Neural cell (in vitro differentiated cells): ENCODE results near the gene PRKCE.
"Not testable (repeated sequence)": the region's sequence is repeated elsewhere in the genome, so short reads cannot be mapped to it uniquely, and the experiment has no call there.

Experiments used
- EP300 ChIP-seq: fragments of 450-650 bp; conservative IDR thresholded peaks from 2 replicates; pipeline ENCODE4 v1.6.1; 2014; ENCODE audit warnings: antibody characterized with exemption, mild to moderate bottlenecking, moderate library complexity; ENCODE audit not compliant: poor library complexity, severe bottlenecking
- EZH2 ChIP-seq: fragments of 200-600, 300-800 bp; shearing (Covaris generic), sonication (generic); IDR thresholded peaks from 2 replicates; pipeline ENCODE4 v1.6.1; 2014; ENCODE audit warnings: antibody characterized with exemption, low read length, borderline replicate concordance, mild to moderate bottlenecking; ENCODE audit not compliant: insufficient read depth, poor library complexity, severe bottlenecking
- POLR2AphosphoS5 ChIP-seq: IDR thresholded peaks from 2 replicates; pipeline ENCODE4 v1.6.1; 2012
- SMC3 ChIP-seq: fragments of 450-650 bp; conservative IDR thresholded peaks from 2 replicates; pipeline ENCODE4 v1.6.1; 2014; ENCODE audit warnings: antibody characterized with exemption, mild to moderate bottlenecking, moderate library complexity; ENCODE audit not compliant: poor library complexity
- TF ChIP-seq, protein P1 (sequence below): fragments of 450-650 bp; IDR thresholded peaks from 2 replicates; pipeline ENCODE4 v1.5.1; 2014; ENCODE audit warnings: antibody characterized with exemption, mild to moderate bottlenecking, moderate library complexity; ENCODE audit not compliant: poor library complexity, severe bottlenecking
- TF ChIP-seq, protein P2 (sequence below): IDR thresholded peaks from 2 replicates; pipeline ENCODE4 v1.6.1; 2012; ENCODE audit warnings: borderline replicate concordance

DNA sequence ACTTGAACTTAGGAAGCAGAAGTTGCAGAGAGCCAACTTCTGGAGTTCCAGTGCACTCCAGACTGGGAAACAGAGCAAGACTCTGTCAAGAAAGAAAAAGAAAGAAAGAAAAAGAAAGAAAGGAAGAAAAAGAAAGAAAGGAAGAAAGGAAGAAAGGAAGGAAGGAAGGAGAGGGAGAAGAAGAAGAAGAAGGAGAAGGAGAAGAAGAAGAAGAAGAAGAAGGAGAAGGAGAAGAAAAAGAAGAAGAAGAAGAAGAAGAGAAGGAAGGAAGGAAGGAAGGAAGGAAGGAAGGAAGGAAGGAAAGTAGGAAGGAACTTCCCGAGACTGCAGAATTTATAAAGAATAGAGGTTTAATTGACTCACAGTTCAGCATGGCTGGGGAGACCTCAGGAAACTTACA is 65.0 kb downstream of the PRKCE start:
- TF ChIP-seq, protein P1, sequence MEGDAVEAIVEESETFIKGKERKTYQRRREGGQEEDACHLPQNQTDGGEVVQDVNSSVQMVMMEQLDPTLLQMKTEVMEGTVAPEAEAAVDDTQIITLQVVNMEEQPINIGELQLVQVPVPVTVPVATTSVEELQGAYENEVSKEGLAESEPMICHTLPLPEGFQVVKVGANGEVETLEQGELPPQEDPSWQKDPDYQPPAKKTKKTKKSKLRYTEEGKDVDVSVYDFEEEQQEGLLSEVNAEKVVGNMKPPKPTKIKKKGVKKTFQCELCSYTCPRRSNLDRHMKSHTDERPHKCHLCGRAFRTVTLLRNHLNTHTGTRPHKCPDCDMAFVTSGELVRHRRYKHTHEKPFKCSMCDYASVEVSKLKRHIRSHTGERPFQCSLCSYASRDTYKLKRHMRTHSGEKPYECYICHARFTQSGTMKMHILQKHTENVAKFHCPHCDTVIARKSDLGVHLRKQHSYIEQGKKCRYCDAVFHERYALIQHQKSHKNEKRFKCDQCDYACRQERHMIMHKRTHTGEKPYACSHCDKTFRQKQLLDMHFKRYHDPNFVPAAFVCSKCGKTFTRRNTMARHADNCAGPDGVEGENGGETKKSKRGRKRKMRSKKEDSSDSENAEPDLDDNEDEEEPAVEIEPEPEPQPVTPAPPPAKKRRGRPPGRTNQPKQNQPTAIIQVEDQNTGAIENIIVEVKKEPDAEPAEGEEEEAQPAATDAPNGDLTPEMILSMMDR, result not testable (repeated sequence)
- TF ChIP-seq EZH2, EP300, POLR2AphosphoS5, SMC3: not testable (repeated sequence)
- TF ChIP-seq, protein P2, sequence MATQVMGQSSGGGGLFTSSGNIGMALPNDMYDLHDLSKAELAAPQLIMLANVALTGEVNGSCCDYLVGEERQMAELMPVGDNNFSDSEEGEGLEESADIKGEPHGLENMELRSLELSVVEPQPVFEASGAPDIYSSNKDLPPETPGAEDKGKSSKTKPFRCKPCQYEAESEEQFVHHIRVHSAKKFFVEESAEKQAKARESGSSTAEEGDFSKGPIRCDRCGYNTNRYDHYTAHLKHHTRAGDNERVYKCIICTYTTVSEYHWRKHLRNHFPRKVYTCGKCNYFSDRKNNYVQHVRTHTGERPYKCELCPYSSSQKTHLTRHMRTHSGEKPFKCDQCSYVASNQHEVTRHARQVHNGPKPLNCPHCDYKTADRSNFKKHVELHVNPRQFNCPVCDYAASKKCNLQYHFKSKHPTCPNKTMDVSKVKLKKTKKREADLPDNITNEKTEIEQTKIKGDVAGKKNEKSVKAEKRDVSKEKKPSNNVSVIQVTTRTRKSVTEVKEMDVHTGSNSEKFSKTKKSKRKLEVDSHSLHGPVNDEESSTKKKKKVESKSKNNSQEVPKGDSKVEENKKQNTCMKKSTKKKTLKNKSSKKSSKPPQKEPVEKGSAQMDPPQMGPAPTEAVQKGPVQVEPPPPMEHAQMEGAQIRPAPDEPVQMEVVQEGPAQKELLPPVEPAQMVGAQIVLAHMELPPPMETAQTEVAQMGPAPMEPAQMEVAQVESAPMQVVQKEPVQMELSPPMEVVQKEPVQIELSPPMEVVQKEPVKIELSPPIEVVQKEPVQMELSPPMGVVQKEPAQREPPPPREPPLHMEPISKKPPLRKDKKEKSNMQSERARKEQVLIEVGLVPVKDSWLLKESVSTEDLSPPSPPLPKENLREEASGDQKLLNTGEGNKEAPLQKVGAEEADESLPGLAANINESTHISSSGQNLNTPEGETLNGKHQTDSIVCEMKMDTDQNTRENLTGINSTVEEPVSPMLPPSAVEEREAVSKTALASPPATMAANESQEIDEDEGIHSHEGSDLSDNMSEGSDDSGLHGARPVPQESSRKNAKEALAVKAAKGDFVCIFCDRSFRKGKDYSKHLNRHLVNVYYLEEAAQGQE, result not testable (repeated sequence)
